CD4-positive, alpha-beta T cell treated with Interleukin-2 at 100 ng/mL for 4 hours (primary cell): Measurements from ENCODE around the gene PIWIL4.
"Not testable (repeated sequence)": the region's sequence is repeated elsewhere in the genome, so short reads cannot be mapped to it uniquely, and the experiment has no call there.

ENCODE experiments used
- DNase-seq: peaks from one replicate; pipeline ENCODE4 v3.0.0-alpha.2; 2020; ENCODE audit warnings: low spot score

Gene PIWIL4

GRCh38 chr11:94549146-94549545 lies 18.0 kb upstream of the PIWIL4 start:
- no peak for DNase-seq

- DNase-seq = no peak
Observed at GRCh38 chr11:94550513-94550912, 16.7 kb upstream of the PIWIL4 start.

DNA sequence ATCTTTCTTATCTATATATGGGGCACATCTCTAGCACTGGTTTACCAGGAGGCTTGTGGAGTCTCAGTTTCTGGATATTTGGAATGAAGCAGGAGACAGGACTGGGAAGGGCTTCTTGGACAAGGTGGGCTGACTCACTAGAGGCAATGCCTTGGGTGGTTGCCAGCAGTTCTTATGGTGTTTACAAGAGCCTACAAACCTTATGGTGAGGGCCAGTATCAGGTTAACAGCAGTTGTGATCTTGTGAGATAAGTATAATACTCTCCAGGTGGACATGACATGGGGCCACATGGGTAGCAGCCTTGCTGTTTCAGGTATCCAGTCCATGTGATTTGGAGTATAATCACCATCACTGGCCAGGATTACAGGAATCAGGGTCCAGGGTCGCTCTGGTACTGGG lies 13.2 kb upstream of the PIWIL4 start:
- no peak for DNase-seq

DNA sequence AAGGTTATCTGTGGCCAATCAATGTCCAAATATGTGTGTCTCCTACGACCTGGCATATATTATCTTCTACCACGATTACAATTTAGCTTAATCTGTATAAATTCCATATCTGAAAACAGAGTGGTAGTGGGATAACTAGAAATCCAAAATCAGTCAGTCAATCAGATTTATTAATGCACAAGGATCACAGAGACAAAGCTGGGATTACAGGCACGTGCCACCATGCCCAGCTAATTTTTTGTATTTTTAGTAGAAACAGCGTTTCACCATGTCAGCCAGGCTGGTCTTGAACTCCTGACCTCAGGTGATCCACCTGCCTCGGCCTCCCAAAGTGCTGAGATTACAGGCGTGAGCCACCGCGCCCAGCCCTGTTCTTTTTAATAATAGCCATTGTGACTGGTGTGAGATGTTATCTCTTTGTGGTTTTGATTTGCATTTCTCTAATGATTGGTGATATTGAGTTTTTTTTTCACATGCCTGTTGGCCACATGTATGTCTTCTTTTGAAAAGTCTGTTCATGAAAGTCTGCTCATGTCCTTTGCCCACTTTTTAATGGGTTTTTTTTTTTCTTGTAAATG lies 11.3 kb upstream of the PIWIL4 start:
- DNase-seq = not testable (repeated sequence)

GRCh38 chr11:94557421-94557820 lies 9.7 kb upstream of the PIWIL4 start:
- DNase-seq = no peak

DNA sequence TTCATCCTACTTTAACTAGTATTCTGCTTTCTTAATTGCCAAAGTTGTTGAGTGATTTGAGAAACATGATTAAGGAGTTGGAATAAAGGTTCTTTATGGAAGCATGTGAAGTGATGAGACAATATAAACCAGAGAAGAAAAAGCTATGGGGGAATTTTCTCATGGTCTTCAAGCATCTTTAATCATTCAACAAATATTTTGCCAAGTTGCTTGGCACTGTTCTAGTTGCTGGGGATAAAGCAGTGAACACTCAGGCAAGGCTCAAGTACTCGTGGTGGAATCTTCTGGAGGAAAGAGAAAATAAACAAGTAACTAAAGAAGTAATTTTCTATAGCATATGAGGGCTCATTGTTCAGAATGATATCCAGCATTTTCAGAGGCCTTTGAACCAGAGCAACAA lies 9.2 kb upstream of the PIWIL4 start:
- DNase-seq = no peak

- DNase-seq = no peak
Observed at GRCh38 chr11:94558468-94558867, 8.7 kb upstream of the PIWIL4 start.

DNA sequence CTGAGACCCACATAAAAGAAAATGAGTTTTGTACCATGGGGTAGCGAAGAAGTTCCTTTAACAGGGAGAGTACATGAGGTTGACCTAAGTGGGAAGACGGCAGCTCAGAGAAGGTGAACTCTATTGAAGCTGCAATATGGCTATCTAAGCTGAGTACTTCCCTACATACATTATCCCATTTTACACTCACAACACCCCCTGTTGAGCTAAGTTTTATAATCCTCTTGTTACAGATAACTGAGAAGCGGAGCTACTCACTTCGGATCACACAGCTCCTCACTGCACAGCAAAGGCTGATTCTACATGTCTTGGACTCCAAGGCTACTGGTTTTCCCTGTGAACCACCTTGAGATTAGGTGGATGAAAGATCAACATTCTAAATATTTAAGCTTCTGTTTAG lies 8.2 kb upstream of the PIWIL4 start:
- no peak for DNase-seq

DNA sequence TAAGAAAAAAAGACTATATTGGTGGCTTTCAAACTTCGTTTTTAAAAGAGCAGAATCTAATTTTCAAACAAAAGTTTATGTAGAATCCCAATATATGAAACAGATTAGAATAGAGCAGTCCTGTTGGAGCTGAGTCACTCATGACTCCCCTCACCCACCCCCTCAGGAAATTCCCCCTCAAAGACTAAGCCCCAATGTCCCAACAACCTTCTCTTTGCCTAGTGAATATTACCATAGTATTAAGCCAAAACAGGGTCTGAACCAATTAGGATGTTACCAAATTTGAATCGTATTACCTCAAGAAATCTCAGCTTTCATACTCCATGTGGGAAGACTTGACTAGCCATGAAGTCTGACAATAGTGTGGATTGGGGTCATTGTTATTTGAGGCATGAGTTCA lies 7.8 kb upstream of the PIWIL4 start:
- no peak for DNase-seq

DNA sequence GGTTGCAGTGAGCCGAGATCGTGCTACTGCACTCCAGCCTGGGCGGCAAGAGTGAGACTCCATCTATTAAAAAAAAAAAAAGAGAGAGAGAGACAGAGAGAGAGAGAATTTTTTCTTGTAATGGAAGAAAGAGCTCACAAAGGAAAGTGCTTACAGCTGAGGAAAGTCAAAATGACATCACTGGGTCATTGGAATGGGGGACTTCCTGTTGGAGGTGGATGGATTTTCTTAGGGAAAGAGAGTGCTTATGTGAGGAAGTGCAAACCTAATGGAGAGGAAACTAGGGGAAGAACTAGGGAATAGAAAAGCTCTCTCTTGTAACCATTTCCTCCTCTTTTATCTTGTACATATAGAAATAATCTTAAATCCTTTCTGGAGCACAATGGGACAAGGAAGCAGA lies 6.3 kb upstream of the PIWIL4 start:
- no peak for DNase-seq

GRCh38 chr11:94563176-94563847 lies 3.9 kb upstream of the PIWIL4 start:
- DNase-seq = no peak

- no peak for DNase-seq
Observed at GRCh38 chr11:94563848-94564467, 3.2 kb upstream of the PIWIL4 start.

DNA sequence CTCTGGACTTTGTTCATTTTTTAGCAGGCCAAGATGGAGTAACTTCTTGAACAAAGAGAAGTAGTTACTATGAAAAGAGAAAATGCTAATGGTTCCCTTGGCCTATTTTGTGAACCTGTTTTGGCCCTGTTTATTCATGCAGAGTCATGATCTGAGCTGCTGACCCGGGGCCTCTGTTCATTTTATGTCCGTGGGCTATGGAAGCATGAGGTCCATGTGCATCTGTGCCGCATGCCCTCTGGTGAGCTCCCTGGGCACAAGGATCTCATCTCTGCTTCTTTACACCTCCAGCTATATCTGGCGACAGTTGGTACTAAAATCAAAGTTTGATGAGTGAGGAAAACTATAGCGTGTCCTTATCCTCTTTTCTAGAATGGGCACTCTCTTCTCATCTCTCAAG lies 1.0 kb downstream of the PIWIL4 start:
- DNase-seq = no peak

- no peak for DNase-seq
Observed at GRCh38 chr11:94568717-94569116, 1.5 kb downstream of the PIWIL4 start.

DNA sequence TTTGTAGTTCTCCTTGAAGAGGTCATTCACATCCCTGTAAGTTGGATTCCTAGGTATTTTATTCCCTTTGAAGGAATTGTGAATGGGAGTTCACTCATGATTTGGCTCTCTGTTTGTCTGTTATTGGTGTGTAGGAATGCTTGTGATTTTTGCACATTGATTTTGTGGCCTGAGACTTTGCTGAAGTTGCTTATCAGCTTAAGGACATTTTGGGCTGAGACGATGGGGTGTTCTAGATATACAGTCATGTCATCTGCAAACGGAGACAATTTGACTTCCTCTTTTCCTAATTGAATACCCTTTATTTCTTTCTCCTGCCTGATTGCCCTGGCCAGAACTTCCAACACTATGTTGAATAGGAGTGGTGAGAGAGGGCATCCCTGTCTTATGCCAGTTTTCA lies 5.8 kb downstream of the PIWIL4 start:
- DNase-seq = not testable (repeated sequence)

DNA sequence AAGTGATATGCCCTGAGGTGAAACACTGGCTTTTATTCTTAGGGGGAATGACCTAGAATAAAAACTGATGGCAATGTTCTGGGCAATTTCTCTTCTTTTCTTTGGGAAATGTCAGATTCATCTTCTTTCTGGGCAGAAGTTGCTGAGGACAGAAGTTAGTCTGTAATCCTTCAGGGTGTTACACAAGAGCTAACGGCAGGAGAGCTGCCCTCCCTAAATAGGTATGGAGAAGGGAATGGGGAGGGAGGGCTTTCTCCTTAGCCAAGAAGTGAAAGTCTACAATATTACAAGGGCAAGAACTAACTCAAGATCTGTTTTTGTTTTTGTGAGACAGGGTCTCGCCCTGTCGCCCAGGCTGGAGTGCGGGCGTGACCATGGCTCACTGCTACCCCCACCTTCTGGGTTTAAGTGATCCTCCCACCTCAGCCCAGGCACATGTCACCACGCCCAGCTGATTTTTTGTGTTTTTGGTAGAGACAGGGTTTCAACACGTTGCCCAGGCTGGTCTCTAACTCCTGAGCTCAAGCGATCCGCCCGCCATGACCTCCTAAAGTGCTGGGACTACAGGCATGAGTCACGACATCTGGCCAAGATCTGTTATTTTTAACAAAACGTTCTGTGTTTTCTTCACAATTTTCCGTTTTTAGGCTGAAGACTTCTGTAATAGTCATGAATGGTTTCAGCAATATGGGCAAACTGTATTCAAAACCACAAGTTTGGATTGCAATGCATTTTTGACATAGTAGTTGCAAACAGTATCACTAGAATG lies 7.2 kb downstream of the PIWIL4 start:
- no peak for DNase-seq

- no peak for DNase-seq
Observed at GRCh38 chr11:94576306-94576705, 9.1 kb downstream of the PIWIL4 start.

GRCh38 chr11:94577841-94578240 lies 10.7 kb downstream of the PIWIL4 start:
- no peak for DNase-seq

DNA sequence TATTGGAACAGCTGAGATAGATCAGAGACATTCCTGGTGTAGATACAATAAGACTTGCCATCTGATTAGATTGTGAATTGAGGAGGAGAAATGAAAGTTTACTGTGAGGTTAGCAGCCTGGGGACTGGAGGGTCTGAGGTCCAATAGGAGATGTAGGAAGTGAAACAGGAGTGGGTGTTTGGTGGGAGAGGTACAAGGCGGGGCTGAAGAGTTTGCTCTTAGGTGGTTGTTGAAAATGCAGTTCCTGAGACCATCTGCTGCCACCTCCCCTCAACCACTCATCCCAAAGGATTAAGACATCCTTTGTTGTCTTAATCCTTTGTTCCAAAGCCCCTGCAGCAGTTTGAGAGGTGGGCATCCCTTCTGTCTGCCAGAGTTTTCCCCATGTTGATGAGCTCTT lies 14.8 kb downstream of the PIWIL4 start:
- DNase-seq = no peak

- DNase-seq = no peak
Observed at GRCh38 chr11:94583213-94583865, 16.2 kb downstream of the PIWIL4 start.

GRCh38 chr11:94583866-94584500 lies 16.8 kb downstream of the PIWIL4 start:
- no peak for DNase-seq

- no peak for DNase-seq
Observed at GRCh38 chr11:94584978-94585377, 17.8 kb downstream of the PIWIL4 start.
